Measurements from ENCODE around the gene KRT79.

Gene KRT79

DNA sequence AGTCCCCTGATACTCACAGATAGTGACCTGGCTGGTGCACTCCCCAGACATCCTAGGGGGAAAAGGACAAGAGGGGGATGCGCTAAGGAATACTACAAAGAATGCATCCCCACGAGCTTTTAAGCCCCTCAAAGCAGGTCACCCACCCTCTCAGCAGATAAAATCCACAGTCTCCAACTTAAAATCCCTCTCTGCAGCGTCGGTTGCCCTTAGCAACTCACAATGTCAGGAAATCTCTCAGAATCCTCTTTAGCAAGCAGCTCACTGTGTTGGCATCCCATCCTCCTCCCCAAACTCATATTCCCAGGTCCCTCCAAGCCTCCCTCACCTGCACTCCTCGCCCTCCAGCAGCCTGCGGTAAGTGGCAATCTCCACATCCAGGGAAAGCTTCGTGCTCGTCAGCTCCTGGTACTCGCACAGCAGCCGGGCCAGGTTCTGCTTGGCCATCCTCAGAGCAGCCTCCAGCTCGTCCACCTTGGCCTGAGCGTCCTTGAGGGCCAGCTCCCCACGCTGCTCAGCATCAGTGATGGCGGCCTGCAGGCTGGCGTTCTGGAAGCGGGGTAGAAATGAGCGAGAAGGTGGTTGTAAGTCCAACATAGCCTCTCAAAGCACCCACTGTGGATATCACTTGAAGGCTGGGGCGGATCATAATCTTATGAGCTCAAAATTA lies 5.5 kb upstream of the KRT79 start:
- TF ChIP-seq, protein P1, sequence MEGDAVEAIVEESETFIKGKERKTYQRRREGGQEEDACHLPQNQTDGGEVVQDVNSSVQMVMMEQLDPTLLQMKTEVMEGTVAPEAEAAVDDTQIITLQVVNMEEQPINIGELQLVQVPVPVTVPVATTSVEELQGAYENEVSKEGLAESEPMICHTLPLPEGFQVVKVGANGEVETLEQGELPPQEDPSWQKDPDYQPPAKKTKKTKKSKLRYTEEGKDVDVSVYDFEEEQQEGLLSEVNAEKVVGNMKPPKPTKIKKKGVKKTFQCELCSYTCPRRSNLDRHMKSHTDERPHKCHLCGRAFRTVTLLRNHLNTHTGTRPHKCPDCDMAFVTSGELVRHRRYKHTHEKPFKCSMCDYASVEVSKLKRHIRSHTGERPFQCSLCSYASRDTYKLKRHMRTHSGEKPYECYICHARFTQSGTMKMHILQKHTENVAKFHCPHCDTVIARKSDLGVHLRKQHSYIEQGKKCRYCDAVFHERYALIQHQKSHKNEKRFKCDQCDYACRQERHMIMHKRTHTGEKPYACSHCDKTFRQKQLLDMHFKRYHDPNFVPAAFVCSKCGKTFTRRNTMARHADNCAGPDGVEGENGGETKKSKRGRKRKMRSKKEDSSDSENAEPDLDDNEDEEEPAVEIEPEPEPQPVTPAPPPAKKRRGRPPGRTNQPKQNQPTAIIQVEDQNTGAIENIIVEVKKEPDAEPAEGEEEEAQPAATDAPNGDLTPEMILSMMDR (IDR thresholded peaks at IDR 0.05) = no peak

DNA sequence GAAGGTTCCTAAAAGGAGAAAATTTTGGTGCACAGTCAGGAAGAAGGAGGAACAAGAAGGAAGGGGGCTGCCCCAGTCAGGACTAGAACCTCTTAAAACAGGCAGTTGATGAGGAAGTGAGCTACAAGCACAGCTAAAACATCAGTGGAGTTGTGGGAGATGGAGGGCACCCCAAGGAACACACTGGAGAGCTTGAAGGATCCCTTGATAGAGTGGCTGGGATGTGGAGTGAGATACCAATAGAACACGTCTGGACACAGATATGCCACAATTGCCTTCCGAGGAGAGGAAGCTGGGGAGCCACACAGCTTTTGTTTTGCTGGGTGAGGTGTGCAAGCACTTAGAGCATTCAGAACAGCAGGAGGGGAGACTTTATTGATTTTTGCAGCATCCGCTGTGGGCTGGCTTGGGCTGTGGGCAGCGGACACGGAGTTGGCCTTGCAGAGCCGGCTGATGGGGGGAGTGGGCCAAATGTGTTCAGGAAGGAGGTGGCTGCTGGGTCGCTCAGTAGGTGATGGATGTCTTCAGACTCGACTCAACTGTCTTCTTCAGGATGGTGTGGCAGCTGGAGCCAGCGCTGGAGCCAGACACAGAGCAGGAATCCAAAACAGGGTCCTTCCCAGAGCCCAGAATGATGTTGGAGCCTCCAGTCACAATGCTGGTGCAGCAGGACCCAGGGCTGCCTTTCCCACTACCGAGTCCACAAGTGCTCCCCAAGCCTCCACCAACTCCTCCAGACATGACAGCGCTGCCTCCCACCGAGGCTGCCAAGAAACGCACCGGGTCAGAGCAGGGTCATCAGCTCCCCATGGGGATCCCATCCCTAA lies 4.7 kb upstream of the KRT79 start:
- TF ChIP-seq, protein P1 (IDR thresholded peaks at IDR 0.05) = no peak

DNA sequence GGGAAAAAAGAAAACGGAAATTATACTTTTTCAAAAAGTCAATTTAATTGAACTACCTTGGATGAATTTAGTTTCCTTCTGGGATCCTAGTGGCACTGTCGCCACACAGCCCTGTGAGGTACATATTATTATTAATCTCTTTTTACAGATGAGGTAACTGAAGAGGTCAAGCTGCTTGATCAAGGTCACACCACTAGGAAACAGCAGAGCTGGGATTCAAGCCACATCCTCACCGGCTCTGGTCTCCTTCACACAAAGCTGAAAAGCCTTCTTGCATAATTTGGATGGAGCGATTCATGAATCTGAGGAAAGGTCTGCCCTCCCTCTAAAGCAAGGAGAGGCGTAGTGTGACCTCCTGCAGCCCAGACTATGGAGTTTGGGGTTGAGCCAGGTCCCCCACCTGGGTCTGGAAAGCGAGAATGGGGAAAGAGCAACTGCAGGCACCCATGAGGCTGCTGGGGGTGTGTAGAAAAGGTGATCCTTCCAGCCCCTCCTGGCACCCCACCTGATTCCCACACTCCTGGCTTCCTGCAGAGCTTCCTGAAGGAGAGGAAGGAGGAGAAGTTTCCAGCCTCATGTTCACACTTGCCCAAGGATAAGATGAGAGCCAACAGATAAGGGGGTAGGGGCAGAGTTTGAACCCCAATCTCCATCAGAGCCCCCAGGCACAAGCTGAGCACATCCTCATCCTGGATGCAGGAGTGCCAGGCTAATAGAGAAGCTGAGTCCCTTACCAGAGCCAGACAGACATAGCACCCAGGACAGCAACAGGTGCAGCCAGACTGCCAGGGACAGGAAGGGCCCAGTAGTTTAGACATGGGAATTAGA lies 3.9 kb upstream of the KRT79 start:
- TF ChIP-seq, protein P1 (IDR thresholded peaks at IDR 0.05) = no peak

DNA sequence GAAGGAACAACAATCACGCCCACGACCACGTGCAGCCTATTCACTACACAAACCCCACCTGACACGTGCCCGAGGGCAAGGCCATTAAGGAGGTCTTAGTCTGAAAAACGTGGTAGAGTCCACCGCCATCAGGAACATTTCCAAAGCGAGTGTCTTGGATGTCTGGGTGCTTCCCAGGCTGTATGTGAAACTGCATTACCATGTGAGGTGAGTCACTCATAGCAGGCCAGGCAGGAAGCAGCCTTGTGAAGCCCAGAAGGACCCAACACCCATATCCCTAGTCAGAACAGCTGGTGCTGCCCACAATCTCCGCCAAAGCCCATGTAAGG lies 3.3 kb upstream of the KRT79 start:
- TF ChIP-seq, protein P1 (IDR thresholded peaks at IDR 0.05) = no peak

DNA sequence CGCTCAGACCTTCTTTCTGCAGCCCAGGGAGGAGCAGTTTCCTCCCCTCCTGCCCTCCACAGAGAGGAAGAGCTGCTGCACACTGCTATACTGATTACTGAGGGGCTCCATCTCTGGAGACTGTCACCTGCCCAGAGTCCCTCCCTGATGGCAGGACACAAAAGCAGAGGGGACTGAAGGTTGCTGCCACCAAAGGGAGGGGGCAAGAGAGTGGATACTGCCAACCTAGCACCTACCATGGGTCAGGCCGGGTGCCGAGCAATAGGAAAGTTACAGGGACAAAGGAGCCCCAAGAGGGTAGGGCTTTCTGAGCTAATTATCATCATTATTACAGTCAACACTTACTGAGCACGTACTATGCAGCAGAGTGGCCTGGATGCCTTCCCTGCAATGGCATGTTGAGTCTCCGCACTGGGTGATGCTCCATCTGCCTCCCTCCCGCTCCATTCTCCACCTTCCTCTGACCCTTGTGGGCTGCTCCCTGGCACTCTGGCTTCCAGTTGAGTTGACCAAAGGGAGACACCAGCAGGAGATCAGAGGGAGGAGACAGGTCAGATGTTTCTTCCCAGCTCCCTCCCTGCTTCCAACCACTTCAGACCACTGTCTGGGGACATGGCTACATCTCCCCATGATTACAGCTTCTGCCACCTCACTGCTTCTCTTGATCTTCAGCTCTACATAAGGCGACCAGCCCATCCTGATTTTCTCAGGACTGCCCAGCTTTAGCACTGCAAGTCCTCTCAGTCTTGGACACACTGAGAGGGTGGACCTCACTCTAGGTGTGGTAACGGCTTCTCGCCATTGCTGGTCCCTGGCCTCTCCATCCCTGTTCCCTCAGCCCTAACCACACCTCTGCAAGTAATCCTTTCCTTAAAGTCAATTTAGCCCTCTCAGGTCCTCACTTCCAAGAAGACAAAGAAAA lies 2.6 kb upstream of the KRT79 start:
- TF ChIP-seq, protein P1 (IDR thresholded peaks at IDR 0.05) = no peak

DNA sequence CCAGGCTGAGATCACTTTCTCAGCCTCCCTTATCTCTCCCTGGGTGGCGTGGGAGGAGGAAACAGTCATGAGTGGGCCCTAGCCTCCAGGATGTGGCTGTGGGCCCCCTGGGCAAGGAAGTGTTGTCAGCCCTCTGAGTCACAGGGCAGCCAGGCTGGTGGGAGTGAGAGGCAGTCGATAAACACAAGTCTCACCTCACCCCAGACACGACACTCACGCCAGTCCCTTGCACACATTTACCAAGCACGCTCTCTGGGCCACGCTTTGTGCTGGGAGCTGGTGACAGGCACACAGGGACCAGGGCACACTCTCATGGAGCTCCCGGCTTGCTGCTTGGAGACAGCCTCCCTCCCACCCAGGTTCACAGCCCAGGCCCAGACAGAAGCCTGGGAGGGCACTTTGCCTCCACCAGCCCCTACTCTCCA lies 1.9 kb upstream of the KRT79 start:
- TF ChIP-seq, protein P1 (IDR thresholded peaks at IDR 0.05) = no peak
